Inflammatory macrophage treated with lipopolysaccharide for 1 hour (primary cell): Measurements from ENCODE around the gene THAP2.

Experiments
- DNase-seq, 2 donors: peaks; one replicate each; pipeline ENCODE4 v3.0.0-alpha.2; 2020 to 2022

Gene THAP2

DNA sequence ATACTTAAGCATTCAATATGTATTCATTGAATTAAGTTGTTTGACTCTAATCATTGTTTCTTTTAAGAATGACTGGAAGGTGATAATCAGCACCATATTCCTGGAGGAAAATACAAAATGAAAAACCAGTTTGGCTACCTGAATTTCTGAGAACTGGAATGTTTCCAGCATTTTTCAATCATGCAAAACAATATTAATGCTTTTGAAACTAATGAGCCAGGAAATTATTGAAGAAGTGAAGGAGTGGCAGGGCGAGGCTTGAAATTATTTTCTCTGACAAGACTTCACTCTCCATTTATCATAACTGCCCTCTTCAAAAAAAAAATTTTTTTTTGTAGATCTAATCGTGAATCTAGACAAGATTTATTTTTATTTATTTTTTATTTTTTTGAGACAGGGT lies 40.8 kb downstream of the THAP2 start:
- no peak for DNase-seq

DNA sequence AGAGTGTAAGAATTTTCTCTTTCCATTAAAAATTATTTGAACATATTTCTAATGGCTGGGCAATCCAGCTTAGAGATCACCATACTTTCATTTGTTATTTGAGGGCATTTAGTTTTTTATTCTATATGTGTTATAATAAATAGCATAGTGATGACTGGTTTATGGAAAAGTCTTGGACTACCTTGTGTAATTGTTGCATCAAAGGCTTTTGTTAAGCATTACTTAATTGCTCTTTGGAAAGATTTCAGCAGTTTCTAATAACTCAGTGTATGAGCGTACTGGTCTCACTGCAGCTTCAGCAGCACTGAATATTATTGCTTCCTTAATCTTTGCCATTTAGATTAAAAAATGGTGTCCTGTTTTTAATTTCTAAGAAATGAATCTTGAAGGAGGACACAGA lies 44.6 kb downstream of the THAP2 start:
- DNase-seq = no peak

DNA sequence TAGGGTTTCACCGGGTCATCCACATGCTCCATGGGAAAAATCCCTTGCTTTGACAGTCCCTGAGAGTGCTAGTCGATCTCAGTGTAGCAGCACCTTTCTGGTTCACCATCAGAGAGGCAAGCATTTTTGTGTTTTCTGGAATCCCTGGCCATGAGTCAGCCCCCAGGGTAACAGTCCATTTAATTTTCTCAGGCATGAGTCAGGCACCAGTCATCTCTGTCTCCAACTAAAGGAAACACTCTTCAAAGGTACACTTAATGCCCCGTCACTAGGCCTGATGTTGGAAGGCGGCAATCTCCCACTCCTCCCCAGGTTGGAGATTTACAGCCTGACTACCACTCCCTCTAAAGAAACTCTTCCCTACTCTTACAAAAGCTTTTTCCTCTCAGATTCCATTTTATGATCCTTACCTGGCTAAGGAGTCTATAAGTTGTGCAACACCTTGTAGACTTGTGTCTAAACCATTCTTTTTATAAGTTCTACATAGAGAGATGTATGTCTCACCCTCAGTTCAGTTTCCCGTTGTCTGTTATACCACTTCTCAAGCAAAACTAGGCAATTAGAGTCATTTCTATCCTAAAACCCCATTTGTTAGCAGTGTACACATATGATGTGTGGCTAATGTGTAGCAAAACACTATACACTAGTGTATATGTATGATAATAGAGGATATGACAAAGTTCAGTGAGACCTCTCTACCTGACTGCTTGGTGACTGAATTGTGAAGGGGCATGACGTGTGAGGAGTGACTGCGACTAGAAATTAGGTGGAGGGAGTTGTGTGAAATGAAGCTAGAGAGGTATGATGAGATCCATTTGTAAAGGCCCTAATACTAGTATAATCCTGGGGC lies 46.4 kb downstream of the THAP2 start:
- no peak for DNase-seq

DNA sequence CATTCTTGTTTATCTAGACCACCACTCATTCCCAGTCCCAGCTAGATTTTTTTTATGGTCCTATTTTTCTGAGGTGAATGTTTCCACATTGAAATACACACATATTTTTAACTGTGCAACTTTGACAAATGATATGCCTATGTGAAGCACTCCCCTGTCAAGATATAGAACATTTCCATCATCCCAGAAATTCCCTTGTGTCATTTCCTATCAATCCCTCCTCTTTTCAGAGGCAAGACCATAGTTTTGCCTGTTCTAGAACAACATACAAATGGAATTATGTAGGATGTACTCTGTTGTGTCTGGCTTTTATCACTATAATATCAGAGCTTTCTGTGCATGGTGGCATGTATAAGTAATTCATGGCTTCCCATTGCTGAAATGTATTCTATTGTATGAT lies 54.5 kb downstream of the THAP2 start:
- DNase-seq = no peak

DNA sequence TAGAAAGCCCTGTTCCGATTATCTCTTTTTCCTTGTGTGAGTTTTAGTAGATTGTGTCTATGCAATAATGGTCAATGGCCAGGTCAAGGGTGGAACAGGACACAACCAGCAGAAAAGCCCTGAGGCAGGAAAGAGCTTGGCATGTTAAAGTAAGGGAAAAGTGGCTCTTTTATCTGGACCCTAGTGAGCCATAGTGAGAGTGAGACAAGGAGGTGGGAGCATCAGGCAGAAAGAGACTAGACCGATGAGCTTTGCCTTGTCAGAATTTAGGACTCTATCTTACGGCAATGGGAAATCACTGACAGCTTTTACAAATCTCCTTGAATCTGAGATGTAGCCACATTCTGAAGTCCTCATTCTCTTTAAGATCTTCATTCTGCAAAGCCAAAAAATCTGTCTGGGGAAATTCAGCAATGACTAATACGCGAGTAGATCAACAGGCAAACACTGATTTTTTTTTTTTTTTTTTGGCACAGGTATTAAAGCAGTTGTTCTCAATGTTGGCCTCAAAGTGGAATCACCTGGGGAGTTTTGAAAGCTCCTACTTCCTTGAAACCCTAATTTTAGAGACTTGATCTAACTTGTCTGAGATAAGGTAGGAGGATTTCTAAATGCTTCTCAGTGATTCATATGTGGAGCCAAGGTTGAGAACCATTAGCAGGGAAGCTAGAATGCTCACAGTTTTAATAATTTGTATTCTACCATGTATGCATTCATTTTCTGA lies 55.7 kb downstream of the THAP2 start:
- DNase-seq = no peak

DNA sequence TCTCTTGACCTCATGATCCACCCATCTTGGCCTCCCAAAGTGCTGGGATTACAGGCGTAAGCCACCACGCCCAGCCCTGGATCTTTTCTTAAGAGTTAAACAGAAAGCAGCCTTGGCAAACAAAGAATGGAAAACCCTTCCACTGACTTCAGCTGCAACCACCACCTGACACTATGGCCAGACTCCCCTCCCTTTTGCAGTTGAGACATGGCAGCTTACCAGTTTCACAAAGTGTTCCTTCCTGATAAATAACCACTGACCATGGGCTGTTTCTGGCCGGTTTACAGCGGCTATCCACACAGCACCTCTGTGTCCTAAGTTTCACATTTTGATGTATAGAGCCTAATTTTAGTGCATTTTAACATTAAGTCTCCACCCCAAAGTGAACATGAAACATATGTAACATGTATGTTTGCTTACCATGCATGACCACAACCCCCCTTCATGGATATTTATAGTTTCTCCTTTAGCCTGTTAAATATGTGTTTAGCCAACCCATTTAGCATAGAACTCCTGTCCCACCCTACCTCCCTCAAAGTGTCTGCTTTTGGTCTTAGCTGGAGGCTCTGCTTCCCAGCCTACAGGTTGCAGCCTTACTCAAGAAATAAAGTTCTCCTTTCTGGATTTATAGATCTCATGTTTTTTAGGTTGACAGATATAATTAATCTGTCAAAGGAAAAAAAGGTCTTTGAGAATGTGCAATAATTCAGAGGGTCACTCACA lies 57.8 kb downstream of the THAP2 start:
- DNase-seq = no peak

DNA sequence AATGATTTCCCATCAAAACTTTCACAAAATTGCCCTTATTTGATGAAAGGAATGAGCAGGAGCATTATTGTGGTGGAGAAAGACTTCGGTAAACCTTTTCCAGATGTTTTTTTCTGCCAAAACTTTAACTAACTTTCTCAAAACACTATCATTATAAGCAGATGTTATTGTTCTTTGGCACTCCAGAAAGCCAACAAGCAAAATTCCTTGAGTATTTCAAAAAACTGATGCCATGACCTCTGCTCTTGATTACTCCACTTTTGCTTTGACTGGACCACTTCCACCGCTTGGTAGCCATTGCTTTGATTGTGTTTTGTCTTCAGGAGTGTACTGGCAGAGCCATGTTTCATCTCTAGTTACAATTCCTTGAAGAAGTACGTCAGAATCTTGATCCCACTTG lies 60.9 kb downstream of the THAP2 start:
- no peak for DNase-seq

DNA sequence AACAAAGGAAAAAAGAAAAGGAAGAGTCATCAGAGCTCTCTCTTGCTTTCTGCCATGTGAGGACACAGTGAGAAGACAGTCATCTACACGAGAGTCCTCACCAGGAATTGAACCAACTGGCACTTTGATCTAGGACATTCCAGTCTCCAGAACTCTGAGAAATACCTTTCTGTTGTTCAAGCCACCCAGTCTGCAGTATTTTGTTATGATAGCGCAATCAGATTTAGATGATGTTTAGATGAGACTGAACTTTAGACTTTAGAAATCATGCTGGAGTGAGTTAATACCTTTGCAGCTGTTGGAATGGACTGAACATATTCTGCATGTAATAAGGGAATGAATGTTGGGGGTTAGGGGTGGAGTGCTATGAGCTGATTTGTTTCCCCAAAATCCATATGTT lies 62.4 kb downstream of the THAP2 start:
- DNase-seq = no peak

DNA sequence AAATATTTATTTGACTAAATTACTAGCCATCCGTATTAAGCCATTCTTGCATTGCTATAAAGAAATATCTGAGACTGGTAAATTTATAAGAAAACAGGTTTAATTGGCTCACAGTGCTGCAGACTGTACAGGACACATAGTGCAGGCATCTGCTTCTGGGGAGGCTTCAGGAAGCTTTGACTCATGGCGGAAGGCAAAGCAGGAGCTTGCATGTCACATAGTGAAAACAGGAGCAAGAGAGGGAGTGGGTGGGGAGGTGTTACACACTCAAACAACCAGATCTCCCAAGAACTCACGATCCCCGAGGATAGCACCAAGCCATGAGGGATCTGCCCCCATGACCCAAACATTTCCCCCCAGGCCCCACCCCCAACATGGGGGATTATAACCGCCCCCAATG lies 63.9 kb downstream of the THAP2 start:
- no peak for DNase-seq
